Endodermal cell (in vitro differentiated cells): ENCODE results near the gene ANKRD42. TPM values are rescaled to one million over a fixed set of nuclear protein-coding genes. Genes with fewer than 3 reads are reported as not detected.

ENCODE experiments used
- DNase-seq: peaks from one replicate; pipeline ENCODE4 v3.0.0-alpha.2; 2017
- H3K27ac ChIP-seq: 2 replicates; pipeline ENCODE4 v1.5.1; 2013; ENCODE audit warnings: mild to moderate bottlenecking, low read depth, low read length, moderate library complexity
- H3K27me3 ChIP-seq: 2 replicates; pipeline ENCODE4 v1.6.1; 2013; ENCODE audit warnings: mild to moderate bottlenecking, low read length, moderate library complexity; ENCODE audit not compliant: insufficient read depth, control insufficient read depth, poor library complexity, severe bottlenecking
- H3K36me3 ChIP-seq: 2 replicates; pipeline ENCODE4 v1.7.0; 2013; ENCODE audit warnings: mild to moderate bottlenecking, low read length, moderate library complexity; ENCODE audit not compliant: control insufficient read depth, insufficient read depth
- H3K4me1 ChIP-seq: one replicate; pipeline ENCODE4 v1.7.0; 2013; ENCODE audit warnings: low read length; ENCODE audit not compliant: control insufficient read depth, insufficient read depth
- H3K4me3 ChIP-seq: 2 replicates; pipeline ENCODE4 v1.5.1; 2013; ENCODE audit warnings: mild to moderate bottlenecking, low read length, moderate library complexity
- H3K9ac ChIP-seq: 2 replicates; pipeline ENCODE4 v1.6.1; 2013; ENCODE audit warnings: mild to moderate bottlenecking, low read length, moderate library complexity; ENCODE audit not compliant: poor library complexity, severe bottlenecking; ENCODE audit errors: extremely low read depth
- H3K9me3 ChIP-seq: 2 replicates; pipeline ENCODE4 v1.6.1; 2013; ENCODE audit warnings: mild to moderate bottlenecking, low read length, moderate library complexity; ENCODE audit not compliant: control insufficient read depth
- H3K27ac Mint-ChIP-seq: 2 replicates; pipeline ENCODE4 v1.8.0; 2020; ENCODE audit warnings: mixed read lengths
- H3K27me3 Mint-ChIP-seq: 2 replicates; pipeline ENCODE4 v1.8.0; 2021; ENCODE audit warnings: mild to moderate bottlenecking, mixed read lengths; ENCODE audit not compliant: insufficient read depth
- H3K36me3 Mint-ChIP-seq: 2 replicates; pipeline ENCODE4 v1.8.0; 2020; ENCODE audit warnings: low read depth, mixed read lengths
- H3K4me1 Mint-ChIP-seq: 2 replicates; pipeline ENCODE4 v1.8.0; 2020; ENCODE audit warnings: mixed read lengths
- H3K4me3 Mint-ChIP-seq: 2 replicates; pipeline ENCODE4 v1.8.0; 2020; ENCODE audit warnings: mild to moderate bottlenecking, moderate library complexity, mixed read lengths
- H3K9me3 Mint-ChIP-seq: 2 replicates; pipeline ENCODE4 v1.8.0; 2020; ENCODE audit warnings: mild to moderate bottlenecking, mixed read lengths
- WGBS, 2 experiments: methylation state at CpG; one replicate each; pipeline versions ENCODE4 v1.1.5 to v1.1.7; 2013; ENCODE audit warnings: missing lambda C conversion rate in 2 of 2, mixed read lengths in 1 of 2; ENCODE audit not compliant: insufficient coverage in 1 of 2, insufficient read length in 1 of 2; 5-methylcytosine and 5-hydroxymethylcytosine counted together
- total RNA-seq, 2 donors: library from RNA; stranded (reverse); fragmentation: NEBNext Ultra II Directional in 1 of 2; extraction: Animal tissue kit (Norgen Biotek cat#: 25700) in 1 of 2; gene quantifications; 2 replicates in 1 of 2; 3 replicates in 1 of 2; pipeline ENCODE4 v1.2.1, GENCODE V29; 2021
- TF ChIP-seq, protein P1 (sequence below): fragments of 200-600 bp; sonication (generic); conservative IDR thresholded peaks from 2 replicates; pipeline ENCODE4 v1.5.0; 2021; ENCODE audit warnings: antibody characterized with exemption, mild to moderate bottlenecking

Gene ANKRD42
- total RNA-seq, 2 donors from 2014 or later = 11.1 to 11.4 TPM

DNA sequence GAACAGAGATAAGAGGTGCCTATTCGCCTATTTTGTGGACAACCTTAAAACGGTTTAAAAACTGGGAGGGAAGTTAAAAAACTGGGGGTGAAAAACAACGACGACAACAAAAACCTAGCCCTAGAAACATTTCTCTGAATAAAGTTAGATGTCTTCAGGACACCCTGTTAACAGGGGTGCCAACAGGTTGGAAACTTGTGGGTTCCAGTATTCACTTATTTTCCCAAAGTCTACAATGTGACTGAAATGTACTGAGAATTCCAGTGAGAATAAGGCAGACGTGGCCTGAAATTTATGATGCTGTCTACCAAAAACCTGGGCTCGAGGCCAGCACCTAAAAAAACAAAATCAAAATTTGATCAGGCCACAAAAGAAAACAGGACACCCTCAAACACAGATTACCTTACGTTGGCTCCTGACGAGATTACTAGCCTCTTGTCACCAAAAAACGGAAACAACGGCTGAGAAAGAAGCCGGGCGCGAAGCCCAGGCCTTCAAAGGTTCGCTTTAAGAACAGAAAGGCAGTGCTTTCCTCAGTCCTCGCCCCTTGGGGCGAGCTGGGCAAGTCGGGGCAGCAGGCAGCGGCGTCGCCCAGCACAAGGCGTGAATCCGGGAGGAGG lies 91.7 kb downstream of the ANKRD42 start:
- Histone ChIP-seq H3K27me3 (no peaks in the 10 kb centered on the region), H3K4me1 (peaks cover 12% of the 10 kb centered on the region), H3K36me3 (peaks cover 24% of the 10 kb centered on the region), H3K4me3 (peak overlapping the region; percentile 99), H3K9me3 (no peaks in the 10 kb centered on the region), H3K27ac (peak overlapping the region; percentile 92), H3K9ac (peak overlapping the region; percentile 79)
- peaks cover 6% of the 10 kb centered on the region for H3K36me3 Mint-ChIP-seq
- no peaks in the 10 kb centered on the region for H3K9me3 Mint-ChIP-seq
- peak overlapping the region; percentile 95 for H3K4me3 Mint-ChIP-seq
- no peak for DNase-seq
- TF ChIP-seq, protein P1, sequence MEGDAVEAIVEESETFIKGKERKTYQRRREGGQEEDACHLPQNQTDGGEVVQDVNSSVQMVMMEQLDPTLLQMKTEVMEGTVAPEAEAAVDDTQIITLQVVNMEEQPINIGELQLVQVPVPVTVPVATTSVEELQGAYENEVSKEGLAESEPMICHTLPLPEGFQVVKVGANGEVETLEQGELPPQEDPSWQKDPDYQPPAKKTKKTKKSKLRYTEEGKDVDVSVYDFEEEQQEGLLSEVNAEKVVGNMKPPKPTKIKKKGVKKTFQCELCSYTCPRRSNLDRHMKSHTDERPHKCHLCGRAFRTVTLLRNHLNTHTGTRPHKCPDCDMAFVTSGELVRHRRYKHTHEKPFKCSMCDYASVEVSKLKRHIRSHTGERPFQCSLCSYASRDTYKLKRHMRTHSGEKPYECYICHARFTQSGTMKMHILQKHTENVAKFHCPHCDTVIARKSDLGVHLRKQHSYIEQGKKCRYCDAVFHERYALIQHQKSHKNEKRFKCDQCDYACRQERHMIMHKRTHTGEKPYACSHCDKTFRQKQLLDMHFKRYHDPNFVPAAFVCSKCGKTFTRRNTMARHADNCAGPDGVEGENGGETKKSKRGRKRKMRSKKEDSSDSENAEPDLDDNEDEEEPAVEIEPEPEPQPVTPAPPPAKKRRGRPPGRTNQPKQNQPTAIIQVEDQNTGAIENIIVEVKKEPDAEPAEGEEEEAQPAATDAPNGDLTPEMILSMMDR = no peak
- peaks cover 32% of the 10 kb centered on the region for H3K4me1 Mint-ChIP-seq
- WGBS, 2 experiments = 2 to 4% methylated on average over 14 to 22 of the region's 22 CpGs
- H3K27me3 Mint-ChIP-seq = no peaks in the 10 kb centered on the region
- H3K27ac Mint-ChIP-seq = peak overlapping the region; percentile 100

GRCh38 chr11:83285771-83286528 lies 92.4 kb downstream of the ANKRD42 start, which contains the start of gene CCDC90B:
CCDC90B (minus strand) TSS chr11:83286367; CDS start chr11:83285972, 395 bp downstream.
- Histone ChIP-seq H3K9ac (peak within 1 kb of the TSS; percentile 79), H3K27ac (peak within 1 kb of the TSS; percentile 92), H3K9me3 (peaks cover 3% of the 10 kb centered on the region), H3K27me3 (no peaks in the 10 kb centered on the region), H3K4me3 (peak within 1 kb of the TSS; percentile 99), H3K36me3 (peaks cover 17% of the 10 kb centered on the region), H3K4me1 (peaks cover 12% of the 10 kb centered on the region)
- peak within 1 kb of the TSS; percentile 95 for H3K4me3 Mint-ChIP-seq
- TF ChIP-seq, protein P1 = no peak
- peak within 1 kb of the TSS; percentile 100 for H3K27ac Mint-ChIP-seq
- H3K4me1 Mint-ChIP-seq = peaks cover 32% of the 10 kb centered on the region
- H3K27me3 Mint-ChIP-seq = no peaks in the 10 kb centered on the region
- peaks cover under 1% of the 10 kb centered on the region for H3K9me3 Mint-ChIP-seq
- peak; percentile 98 for DNase-seq
- 0 to 1% methylated on average over 36 to 55 of the region's 55 CpGs for WGBS, 2 experiments
- peaks cover 3% of the 10 kb centered on the region for H3K36me3 Mint-ChIP-seq

DNA sequence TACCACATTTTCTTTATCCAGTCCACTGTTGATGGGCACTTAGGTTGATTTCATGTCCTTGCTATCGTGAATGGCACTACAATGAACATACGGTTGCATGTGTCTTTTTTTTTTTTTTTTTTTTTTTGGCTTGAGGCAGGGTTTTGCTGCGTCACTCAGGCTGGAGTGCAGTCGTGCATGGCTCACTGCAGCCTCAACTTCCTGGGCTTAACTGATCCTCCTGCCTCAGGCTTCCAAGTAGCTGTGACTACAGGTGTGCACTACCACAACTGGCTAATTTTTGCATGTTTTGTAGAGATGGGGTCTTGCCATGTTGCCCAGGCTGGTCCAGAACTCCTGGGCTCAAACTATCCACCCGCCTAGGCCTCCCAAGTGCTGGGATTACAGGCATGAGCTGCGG lies 94.1 kb downstream of the ANKRD42 start:
- Mint-ChIP-seq H3K27me3 (no peaks in the 10 kb centered on the region), H3K9me3 (peaks cover 4% of the 10 kb centered on the region), H3K27ac (no peak overlapping the region), H3K4me1 (peaks cover 32% of the 10 kb centered on the region), H3K36me3 (peaks cover 3% of the 10 kb centered on the region), H3K4me3 (no peak overlapping the region)
- WGBS, 2 experiments = 98% methylated on average over 6 of the region's 6 CpGs; no CpG with 5 or more reads in 1 of the 2 experiments
- Histone ChIP-seq H3K27me3 (no peaks in the 10 kb centered on the region), H3K4me1 (peaks cover 7% of the 10 kb centered on the region), H3K4me3 (no peak overlapping the region), H3K27ac (no peak overlapping the region), H3K36me3 (peaks cover 10% of the 10 kb centered on the region), H3K9ac (no peak overlapping the region), H3K9me3 (peaks cover 7% of the 10 kb centered on the region)
- TF ChIP-seq, protein P1 = no peak
- no peak for DNase-seq
